HepG2 (cell line): Measurements from ENCODE around the gene B3GNT8. TPM values are rescaled to one million over a fixed set of nuclear protein-coding genes. Genes with fewer than 3 reads are reported as not detected.

ENCODE experiments used
- ATAC-seq: fragments of 200-7000 bp; cut with Tn5 transposase; 3 replicates; pipeline ENCODE4 v1.9.1; 2020; ENCODE audit warnings: mild to moderate bottlenecking, moderate library complexity
- BruUV-seq: library from RNA; stranded (reverse); fragments of 400-500 nt; replicated peaks from 2 replicates; lab custom pipeline; 2021; lab: Mats Ljungman, UMichigan
- CTCF ChIA-PET: fragments of 300-600 bp; formaldehyde crosslinking; extraction: SDS; loops from one replicate; lab custom pipeline; 2021; ENCODE audit warnings: low total read pairs, inconsistent platforms, low intra/inter-chr PET ratio; lab: Yijun Ruan, JAX
- POLR2A ChIA-PET: fragments of 350-600 bp; sonication (Branson Sonifier 250); formaldehyde crosslinking; loops from one replicate; lab custom pipeline; 2020; ENCODE audit warnings: antibody characterized with exemption, inconsistent platforms; lab: Yijun Ruan, JAX
- DNase-seq: peaks from one replicate; pipeline ENCODE4 v3.0.0-alpha.2; 2015; ENCODE audit warnings: low spot score
- FAIRE-seq: peaks from 3 replicates; lab custom pipeline; 2011; peaks lifted over from hg19 to GRCh38; lab: Jason Lieb, UNC
- H2AFZ ChIP-seq: one replicate; pipeline ENCODE4 v1.6.1; 2011; ENCODE audit warnings: low read length, inconsistent platforms
- H3K27ac ChIP-seq: fragments of 300-600 bp; 3 replicates; pipeline ENCODE4 v1.8.0; 2011; ENCODE audit warnings: mixed run types, mild to moderate bottlenecking, mixed read lengths, low read length, inconsistent platforms; ENCODE audit not compliant: insufficient read depth; ENCODE audit errors: extremely low read length
- H3K27me3 ChIP-seq, 2 experiments: fragments of 200-600 bp in 1 of 2; 2 replicates in 1 of 2; 3 replicates in 1 of 2; pipeline versions ENCODE4 v1.6.0 to v1.8.0; 2011; ENCODE audit warnings: low read length in 2 of 2, mild to moderate bottlenecking in 2 of 2, moderate library complexity in 2 of 2, inconsistent platforms in 1 of 2; ENCODE audit not compliant: insufficient read depth in 2 of 2, control insufficient read depth in 1 of 2
- H3K36me3 ChIP-seq, 2 experiments: fragments of 200-600 bp in 1 of 2; replicated peaks in 1 of 2; 2 replicates in 1 of 2; 3 replicates in 1 of 2; pipeline versions ENCODE4 v1.5.1 to v1.8.0; 2011; ENCODE audit warnings: low read length in 2 of 2, inconsistent platforms in 1 of 2; ENCODE audit not compliant: insufficient read depth in 2 of 2, control insufficient read depth in 1 of 2
- H3K4me1 ChIP-seq: 2 replicates; pipeline ENCODE4 v1.5.1; 2012; ENCODE audit warnings: low read length, inconsistent platforms; ENCODE audit not compliant: insufficient read depth
- H3K4me2 ChIP-seq: 2 replicates; pipeline ENCODE4 v1.6.0; 2011; ENCODE audit warnings: low read depth, low read length, inconsistent platforms
- H3K4me3 ChIP-seq, 3 experiments: fragments of 200-600 bp in 1 of 3; sonication (generic), shearing (Covaris generic) in 1 of 3; replicated peaks in 1 of 3; 2 replicates each; pipeline ENCODE4 v1.5.1; 2011 to 2016; ENCODE audit warnings: low read length in 3 of 3, inconsistent platforms in 2 of 3, low read depth in 2 of 3, mild to moderate bottlenecking in 2 of 3, control low read depth in 1 of 3, mixed read lengths in 1 of 3; ENCODE audit not compliant: insufficient read depth in 1 of 3
- H3K79me2 ChIP-seq: one replicate; pipeline ENCODE4 v1.6.1; 2011; ENCODE audit warnings: low read length, inconsistent platforms; ENCODE audit not compliant: insufficient read depth
- H3K9ac ChIP-seq: 2 replicates; pipeline ENCODE4 v1.6.0; 2011; ENCODE audit warnings: mild to moderate bottlenecking, low read depth, low read length, inconsistent platforms; ENCODE audit not compliant: insufficient read depth
- H3K9me3 ChIP-seq: 2 replicates; pipeline ENCODE4 v1.5.1; 2012; ENCODE audit warnings: mild to moderate bottlenecking, low read length
- H4K20me1 ChIP-seq: 2 replicates; pipeline ENCODE4 v1.6.0; 2011; ENCODE audit warnings: inconsistent platforms, mild to moderate bottlenecking, low read length, moderate library complexity; ENCODE audit not compliant: insufficient read depth
- FOXA3 ChIP-seq: IDR thresholded peaks from 2 replicates; pipeline ENCODE4 v1.6.1; 2016; ENCODE audit warnings: missing genetic modification reagents, missing compliant biosample characterization
- NR2F1 ChIP-seq, 2 experiments: fragments of 450-650 bp in 1 of 2; formaldehyde crosslinking in 1 of 2; IDR thresholded peaks; 2 replicates each; pipeline versions ENCODE4 v1.5.0 to v1.6.1; 2016 to 2020; ENCODE audit warnings: mild to moderate bottlenecking in 1 of 2, missing compliant biosample characterization in 1 of 2, missing genetic modification reagents in 1 of 2, moderate library complexity in 1 of 2
- ZC3H4 ChIP-seq: sonication (generic); formaldehyde crosslinking; IDR thresholded peaks from 2 replicates; pipeline ENCODE4 v1.4.0; 2020; ENCODE audit warnings: missing genetic modification reagents, borderline replicate concordance
- in situ Hi-C: cut with HindIII; loops from 2 replicates; pipeline ENCODE4 v1.10.0; 2017; ENCODE audit warnings: low pct_unique_long_range_greater_than_20kb; ENCODE audit not compliant: extremely low pct_ligation_motif_present
- intact Hi-C: fragments of 100-400 bp; cut with micrococcal nuclease; formaldehyde crosslinking; loops from one replicate; pipeline ENCODE4 v1.10.0; 2022; ENCODE audit not compliant: unreplicated experiment
- polyA plus RNA-seq, 8 experiments: library from polyadenylated mRNA; depleted of rRNA in 3 of 8; stranded (reverse) in 7 of 8; unstranded in 1 of 8; fragments of >200 nt; fragmentation: Illumina TruSeq in 4 of 8; extraction: Trizol in 4 of 8; gene quantifications; 2 replicates each; pipeline versions ENCODE4 v1.2.1 to v1.2.3, GENCODE V29; 2011 to 2016; ENCODE audit warnings: low read depth in 4 of 8, missing spikeins in 1 of 8, mixed read lengths in 1 of 8; ENCODE audit not compliant: insufficient read depth in 1 of 8
- total RNA-seq, 5 experiments: library from RNA; depleted of rRNA; stranded (reverse); fragments of >200 nt; fragmentation: Illumina TruSeq; extraction: Trizol; gene quantifications; 2 replicates each; pipeline ENCODE4 v1.2.3, GENCODE V29; 2016; ENCODE audit warnings: low read depth in 1 of 5
- TF ChIP-seq, protein P1 (sequence below): sonication (generic); formaldehyde crosslinking; IDR thresholded peaks from 2 replicates; pipeline ENCODE4 v1.4.0; 2020; ENCODE audit warnings: missing genetic modification reagents, borderline replicate concordance

B3GNT8 gene
- total and polyA plus RNA-seq, 2 of the 13 experiments (the other 11 are each of a cell fraction or from before 2014, with no cell fraction given), result 0.26 to 1.9 TPM

DNA sequence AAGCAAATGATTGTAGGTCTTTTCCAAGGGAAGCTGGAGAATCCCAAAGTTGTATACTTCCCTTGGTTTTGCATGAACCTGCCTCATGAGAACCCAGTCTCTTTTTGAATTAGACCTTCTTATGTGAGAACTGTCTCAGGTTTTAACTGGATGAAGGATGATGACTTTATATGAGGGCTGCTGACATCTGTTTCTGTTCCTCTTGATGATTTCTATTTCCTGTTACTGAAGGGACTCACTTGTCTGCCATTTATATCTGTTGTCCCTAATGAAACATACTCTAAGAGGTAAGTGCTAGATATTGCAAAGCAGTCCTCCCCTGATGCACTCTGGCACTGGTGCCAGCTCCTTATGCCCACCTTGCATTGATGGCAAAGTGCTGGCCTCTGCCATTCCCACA lies 49.4 kb upstream of the B3GNT8 start:
- Histone ChIP-seq H3K36me3 (no peaks in the 10 kb centered on the region), H3K9me3 (no peaks in the 10 kb centered on the region), H3K27ac (no peak overlapping the region), H4K20me1 (no peaks in the 10 kb centered on the region), H3K4me2 (no peak overlapping the region), H3K4me1 (no peaks in the 10 kb centered on the region), H3K79me2 (no peaks in the 10 kb centered on the region), H3K27me3 (peaks cover 0 to 8% of the 10 kb centered on the region in 2 experiments; a peak in 1 of 5 replicates), H3K4me3 (no peak overlapping the region), H3K9ac (no peak overlapping the region), H2AFZ (no peak overlapping the region)
- BruUV-seq, result no TSS peak
- no peak for DNase-seq
- ChIA-PET CTCF (no interaction called here), POLR2A (no interaction called here)
- in situ Hi-C loops, result no loop called here
- no peak for TF ChIP-seq FOXA3
- no peak for TF ChIP-seq NR2F1 (CRISPR knock-in tag; IDR thresholded peaks at IDR 0.05)
- TF ChIP-seq ZC3H4, result no peak
- TF ChIP-seq, protein P1, sequence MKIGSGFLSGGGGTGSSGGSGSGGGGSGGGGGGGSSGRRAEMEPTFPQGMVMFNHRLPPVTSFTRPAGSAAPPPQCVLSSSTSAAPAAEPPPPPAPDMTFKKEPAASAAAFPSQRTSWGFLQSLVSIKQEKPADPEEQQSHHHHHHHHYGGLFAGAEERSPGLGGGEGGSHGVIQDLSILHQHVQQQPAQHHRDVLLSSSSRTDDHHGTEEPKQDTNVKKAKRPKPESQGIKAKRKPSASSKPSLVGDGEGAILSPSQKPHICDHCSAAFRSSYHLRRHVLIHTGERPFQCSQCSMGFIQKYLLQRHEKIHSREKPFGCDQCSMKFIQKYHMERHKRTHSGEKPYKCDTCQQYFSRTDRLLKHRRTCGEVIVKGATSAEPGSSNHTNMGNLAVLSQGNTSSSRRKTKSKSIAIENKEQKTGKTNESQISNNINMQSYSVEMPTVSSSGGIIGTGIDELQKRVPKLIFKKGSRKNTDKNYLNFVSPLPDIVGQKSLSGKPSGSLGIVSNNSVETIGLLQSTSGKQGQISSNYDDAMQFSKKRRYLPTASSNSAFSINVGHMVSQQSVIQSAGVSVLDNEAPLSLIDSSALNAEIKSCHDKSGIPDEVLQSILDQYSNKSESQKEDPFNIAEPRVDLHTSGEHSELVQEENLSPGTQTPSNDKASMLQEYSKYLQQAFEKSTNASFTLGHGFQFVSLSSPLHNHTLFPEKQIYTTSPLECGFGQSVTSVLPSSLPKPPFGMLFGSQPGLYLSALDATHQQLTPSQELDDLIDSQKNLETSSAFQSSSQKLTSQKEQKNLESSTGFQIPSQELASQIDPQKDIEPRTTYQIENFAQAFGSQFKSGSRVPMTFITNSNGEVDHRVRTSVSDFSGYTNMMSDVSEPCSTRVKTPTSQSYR (CRISPR knock-in tag), result no peak
- intact Hi-C loops, result no loop called here
- FAIRE-seq, result no peak
- no peak for ATAC-seq
